ENCODE measurements around the gene SIDT1.

Gene SIDT1

GRCh38 chr3:113678773-113679172, 146.4 kb downstream of the SIDT1 start:
- peaks cover 0 to 5% (median 0%) of the 10 kb centered on the region in 4 experiments for H3K4me1 ChIP-seq (ENCODE audit: control extremely low read depth in 1 of 4, control insufficient read depth in 4 of 4, insufficient read depth in 4 of 4, low read length in 3 of 4)
- POLR2A ChIA-PET = no interaction called here
- CTCF ChIA-PET = interaction anchor here (0.6 to 1.2 kb wide), 2 partner anchors 15 to 90 kb away, joined by 3 read pairs; no protein-coding TSS in a partner anchor
- H3K4me3 ChIP-seq (ENCODE audit: control insufficient read depth in 1 of 7, extremely low read depth in 1 of 7, insufficient read depth in 4 of 7, low read depth in 2 of 7, low read length in 6 of 7) = no peak overlapping the region
- H3K9me3 ChIP-seq (ENCODE audit: control extremely low read depth in 1 of 5, control insufficient read depth in 4 of 5, insufficient read depth in 2 of 5, low read depth in 1 of 5, low read length in 4 of 5) = peaks cover 0 to 10% (median 4%) of the 10 kb centered on the region in 5 experiments
- peak in 1 of 3 donors; percentile 19 for DNase-seq
- 100% methylated on average over 1 of the region's 4 CpGs for WGBS (ENCODE audit: insufficient coverage)
- H3K36me3 ChIP-seq (ENCODE audit: control insufficient read depth in 4 of 4, insufficient read depth in 4 of 4, low read length in 3 of 4) = peaks cover 10 to 19% (median 11%) of the 10 kb centered on the region in 4 experiments
- no peak overlapping the region for H3K27ac ChIP-seq (ENCODE audit: insufficient read depth in 1 of 2, low read depth in 1 of 2, low read length in 2 of 2, poor library complexity in 1 of 2, severe bottlenecking in 2 of 2)
- H3K27me3 ChIP-seq (replicated peaks in 2 of 5; ENCODE audit: control insufficient read depth in 4 of 5, insufficient read depth in 5 of 5, low read length in 4 of 5) = no peaks in the 10 kb centered on the region
